ENCODE measurements around the gene GRB2. TPM values are rescaled to one million over a fixed set of nuclear protein-coding genes. Genes with fewer than 3 reads are reported as not detected.
"Not testable (repeated sequence)": the region's sequence is repeated elsewhere in the genome, so short reads cannot be mapped to it uniquely, and the experiment has no call there.

GRB2 gene
- total RNA-seq, 2 experiments from 2014 or later: 166 to 178 TPM

GRCh38 chr17:75292810-75293448 lies 112.5 kb downstream of the GRB2 start:
- POLR2A ChIA-PET: interaction anchor here (1.3 kb wide), 1 partner anchor 112 kb away, joined by 3 read pairs; no protein-coding TSS in a partner anchor
- H3K27ac Mint-ChIP-seq; H3K4me3 Mint-ChIP-seq; H3K36me3 Mint-ChIP-seq (ENCODE audit: low read depth); H3K9me3 Mint-ChIP-seq (ENCODE audit: insufficient read depth); DNase-seq; ATAC-seq; H3K27me3 Mint-ChIP-seq (ENCODE audit: low read depth): not testable (repeated sequence)
- H3K4me1 Mint-ChIP-seq (ENCODE audit: low read depth): peaks cover 37% of the 10 kb centered on the region
- CTCF ChIA-PET: interaction anchor here (0.6 to 1.1 kb wide), 3 partner anchors 22 to 119 kb away, joined by 3 to 4 read pairs (median 4); partner anchors contain the start of gene MIF4GD

GRCh38 chr17:75289832-75290337 lies 115.6 kb downstream of the GRB2 start:
- H3K27me3 Mint-ChIP-seq (ENCODE audit: low read depth): no peaks in the 10 kb centered on the region
- POLR2A ChIA-PET: interaction anchor here (0.6 to 3.8 kb wide), 23 partner anchors 7 to 417 kb away, joined by 3 to 76 read pairs (median 5); partner anchors contain the start of genes FDXR, GGA3, GRB2 and MIF4GD
- no peaks in the 10 kb centered on the region for H3K9me3 Mint-ChIP-seq (ENCODE audit: insufficient read depth)
- DNase-seq: peak; percentile 83
- H3K4me1 Mint-ChIP-seq (ENCODE audit: low read depth): peaks cover 27% of the 10 kb centered on the region
- peak; percentile 14 for ATAC-seq
- CTCF ChIA-PET: interaction anchor here (0.5 to 3.5 kb wide), 23 partner anchors 12 to 291 kb away, joined by 3 to 75 read pairs (median 6); partner anchors contain the start of genes GGA3, GRB2, MIF4GD and MRPS7
- peak overlapping the region; percentile 97 for H3K4me3 Mint-ChIP-seq
- peaks cover 25% of the 10 kb centered on the region for H3K36me3 Mint-ChIP-seq (ENCODE audit: low read depth)
- peak overlapping the region; percentile 100 for H3K27ac Mint-ChIP-seq

GRCh38 chr17:75289115-75289831 lies 116.2 kb downstream of the GRB2 start, which contains the start of gene SLC25A19:
TSS of gene SLC25A19 (minus strand) at chr17:75289433. CDS start at chr17:75286764, 2,669 bp downstream.
- Mint-ChIP-seq H3K27ac (peak within 1 kb of the TSS; percentile 100), H3K4me3 (peak within 1 kb of the TSS; percentile 97), H3K27me3 (ENCODE audit: low read depth) (no peaks in the 10 kb centered on the region), H3K36me3 (ENCODE audit: low read depth) (peaks cover 26% of the 10 kb centered on the region), H3K4me1 (ENCODE audit: low read depth) (peaks cover 27% of the 10 kb centered on the region), H3K9me3 (ENCODE audit: insufficient read depth) (no peaks in the 10 kb centered on the region)
- POLR2A ChIA-PET: interaction anchor here (0.6 to 3.8 kb wide), 27 partner anchors 8 to 416 kb away, joined by 3 to 76 read pairs (median 5); partner anchors contain the start of genes FDXR, GGA3, GRB2 and MIF4GD
- CTCF ChIA-PET: interaction anchor here (0.5 to 3.5 kb wide), 28 partner anchors 11 to 312 kb away, joined by 3 to 75 read pairs (median 5); partner anchors contain the start of genes GGA3, GRB2, MIF4GD and MRPS7
- DNase-seq: peak; percentile 99
- peak; percentile 92 for ATAC-seq

GRCh38 chr17:75288770-75289114 lies 116.7 kb downstream of the GRB2 start:
- ATAC-seq: peak; percentile 28
- Mint-ChIP-seq H3K27me3 (ENCODE audit: low read depth) (no peaks in the 10 kb centered on the region), H3K4me1 (ENCODE audit: low read depth) (peaks cover 27% of the 10 kb centered on the region), H3K4me3 (peak overlapping the region; percentile 97), H3K9me3 (ENCODE audit: insufficient read depth) (no peaks in the 10 kb centered on the region), H3K27ac (peak overlapping the region; percentile 100), H3K36me3 (ENCODE audit: low read depth) (peaks cover 27% of the 10 kb centered on the region)
- peak; percentile 67 for DNase-seq
- POLR2A ChIA-PET: interaction anchor here (0.7 to 3.8 kb wide), 24 partner anchors 8 to 416 kb away, joined by 3 to 76 read pairs (median 5); partner anchors contain the start of genes FDXR, GGA3, GRB2 and MIF4GD
- CTCF ChIA-PET: interaction anchor here (0.6 to 3.5 kb wide), 26 partner anchors 11 to 313 kb away, joined by 3 to 75 read pairs (median 6); partner anchors contain the start of genes GGA3, GRB2, MIF4GD and MRPS7

GRCh38 chr17:75288359-75288758 lies 117.1 kb downstream of the GRB2 start:
- Mint-ChIP-seq H3K4me3 (peak overlapping the region; percentile 97), H3K9me3 (ENCODE audit: insufficient read depth) (no peaks in the 10 kb centered on the region), H3K4me1 (ENCODE audit: low read depth) (peaks cover 27% of the 10 kb centered on the region), H3K36me3 (ENCODE audit: low read depth) (peaks cover 31% of the 10 kb centered on the region), H3K27ac (peak overlapping the region; percentile 100), H3K27me3 (ENCODE audit: low read depth) (no peaks in the 10 kb centered on the region)
- DNase-seq: no peak
- ChIA-PET POLR2A (interaction anchor here (0.9 to 3.8 kb wide), 17 partner anchors 8 to 379 kb away, joined by 3 to 76 read pairs (median 6); partner anchors contain the start of genes GGA3, GRB2, MIF4GD and MRPS7), CTCF (interaction anchor here (1.1 to 3.2 kb wide), 8 partner anchors 10 to 174 kb away, joined by 3 to 75 read pairs (median 8); partner anchors contain the start of gene MIF4GD)
- ATAC-seq: no peak

- POLR2A ChIA-PET: no interaction called here
- Mint-ChIP-seq H3K27me3 (ENCODE audit: low read depth) (no peaks in the 10 kb centered on the region), H3K4me3 (peak overlapping the region; percentile 97), H3K27ac (no peak overlapping the region), H3K9me3 (ENCODE audit: insufficient read depth) (no peaks in the 10 kb centered on the region), H3K4me1 (ENCODE audit: low read depth) (peaks cover 27% of the 10 kb centered on the region), H3K36me3 (ENCODE audit: low read depth) (peaks cover 33% of the 10 kb centered on the region)
- CTCF ChIA-PET: interaction anchor here (2.8 kb wide), 1 partner anchor 16 kb away, joined by 75 read pairs; the partner anchor contains the start of gene MIF4GD
- ATAC-seq (no peak), DNase-seq (no peak)
Observed at GRCh38 chr17:75287221-75287620, 118.3 kb downstream of the GRB2 start.

GRCh38 chr17:75285123-75285522 lies 120.4 kb downstream of the GRB2 start:
- Mint-ChIP-seq H3K36me3 (ENCODE audit: low read depth) (peaks cover 40% of the 10 kb centered on the region), H3K4me3 (no peak overlapping the region), H3K27me3 (ENCODE audit: low read depth) (no peaks in the 10 kb centered on the region), H3K27ac (no peak overlapping the region), H3K9me3 (ENCODE audit: insufficient read depth) (no peaks in the 10 kb centered on the region), H3K4me1 (ENCODE audit: low read depth) (peaks cover 22% of the 10 kb centered on the region)
- ATAC-seq (no peak), DNase-seq (no peak)
- CTCF ChIA-PET: interaction anchor here (1.3 to 2.1 kb wide), 3 partner anchors 12 to 127 kb away, joined by 5 to 11 read pairs (median 6); partner anchors contain the start of gene MIF4GD
- POLR2A ChIA-PET: interaction anchor here (0.9 to 1.8 kb wide), 2 partner anchors 11 to 14 kb away, joined by 3 to 8 read pairs; partner anchors contain the start of gene MIF4GD

- not testable (repeated sequence) for H3K4me3 Mint-ChIP-seq; H3K4me1 Mint-ChIP-seq (ENCODE audit: low read depth); H3K27ac Mint-ChIP-seq; H3K9me3 Mint-ChIP-seq (ENCODE audit: insufficient read depth); H3K27me3 Mint-ChIP-seq (ENCODE audit: low read depth); ATAC-seq; DNase-seq
- POLR2A ChIA-PET: interaction anchor here (1.3 kb wide), 1 partner anchor 9 kb away, joined by 5 read pairs; the partner anchor contains the start of gene SLC25A19
- CTCF ChIA-PET: interaction anchor here (1.5 kb wide), 1 partner anchor 9 kb away, joined by 5 read pairs; the partner anchor contains the start of gene MIF4GD
- H3K36me3 Mint-ChIP-seq (ENCODE audit: low read depth): peaks cover 29% of the 10 kb centered on the region
Observed at GRCh38 chr17:75280189-75280588, 125.3 kb downstream of the GRB2 start.

- POLR2A ChIA-PET: interaction anchor here (0.8 to 0.9 kb wide), 2 partner anchors 11 to 16 kb away, joined by 3 read pairs; partner anchors contain the start of genes MRPS7 and SLC25A19
- Mint-ChIP-seq H3K36me3 (ENCODE audit: low read depth) (peaks cover 34% of the 10 kb centered on the region), H3K4me1 (ENCODE audit: low read depth) (peaks cover 14% of the 10 kb centered on the region), H3K4me3 (no peak overlapping the region), H3K9me3 (ENCODE audit: insufficient read depth) (no peaks in the 10 kb centered on the region), H3K27me3 (ENCODE audit: low read depth) (no peaks in the 10 kb centered on the region), H3K27ac (no peak overlapping the region)
- no peak for DNase-seq
- CTCF ChIA-PET: interaction anchor here (2.0 kb wide), 1 partner anchor 12 kb away, joined by 6 read pairs; the partner anchor contains the start of gene SLC25A19
- no peak for ATAC-seq
Observed at GRCh38 chr17:75277664-75278071, 127.8 kb downstream of the GRB2 start.

GRCh38 chr17:75273977-75274708 lies 131.3 kb downstream of the GRB2 start:
- no peaks in the 10 kb centered on the region for H3K27me3 Mint-ChIP-seq (ENCODE audit: low read depth)
- H3K4me1 Mint-ChIP-seq (ENCODE audit: low read depth): peaks cover 31% of the 10 kb centered on the region
- DNase-seq (no peak), ATAC-seq (no peak)
- ChIA-PET CTCF (interaction anchor here (0.6 to 6.0 kb wide), 4 partner anchors 13 to 138 kb away, joined by 3 to 98 read pairs (median 5); partner anchors contain the start of genes GGA3, MRPS7 and SLC25A19), POLR2A (interaction anchor here (0.6 to 6.9 kb wide), 4 partner anchors 11 to 31 kb away, joined by 3 to 76 read pairs (median 3); partner anchors contain the start of genes MRPS7 and SLC25A19)
- H3K4me3 Mint-ChIP-seq: no peak overlapping the region
- H3K9me3 Mint-ChIP-seq (ENCODE audit: insufficient read depth): no peaks in the 10 kb centered on the region
- H3K36me3 Mint-ChIP-seq (ENCODE audit: low read depth): peaks cover 28% of the 10 kb centered on the region
- H3K27ac Mint-ChIP-seq: peak overlapping the region; percentile 63
